NCI-H1105 (cell line): ENCODE results near the gene FKBP1A.
A peak's percentile ranks its signal among the peaks of the same experiment; 100 is the strongest.

ENCODE experiments used
- DNase-seq: peaks from one replicate; lab custom pipeline; 2025; lab: John Stamatoyannopoulos, UW

Gene FKBP1A

GRCh38 chr20:1392693-1393506, at the start of gene FKBP1A:
FKBP1A (minus strand) TSS chr20:1393054; CDS start chr20:1392998, 56 bp downstream.
- DNase-seq: peak; percentile 82

GRCh38 chr20:1442304-1442703, 49.5 kb upstream of the FKBP1A start:
- DNase-seq: no peak

- DNase-seq: no peak
Measured at GRCh38 chr20:1441133-1441532, 48.3 kb upstream of the FKBP1A start.

- no peak for DNase-seq
Measured at GRCh38 chr20:1440024-1440423, 47.2 kb upstream of the FKBP1A start.

GRCh38 chr20:1438361-1438760, 45.5 kb upstream of the FKBP1A start:
- no peak for DNase-seq

GRCh38 chr20:1437235-1437904, 44.5 kb upstream of the FKBP1A start:
- peak; percentile 52 for DNase-seq

- no peak for DNase-seq
Measured at GRCh38 chr20:1436263-1436662, 43.4 kb upstream of the FKBP1A start.

GRCh38 chr20:1435337-1435699, 42.5 kb upstream of the FKBP1A start:
- DNase-seq: no peak

GRCh38 chr20:1434571-1435336, 41.9 kb upstream of the FKBP1A start:
- DNase-seq: no peak

- no peak for DNase-seq
Measured at GRCh38 chr20:1431158-1431557, 38.3 kb upstream of the FKBP1A start.

GRCh38 chr20:1430004-1430451, 37.2 kb upstream of the FKBP1A start:
- no peak for DNase-seq

GRCh38 chr20:1429143-1429728, 36.4 kb upstream of the FKBP1A start:
- no peak for DNase-seq

GRCh38 chr20:1427457-1428054, 34.7 kb upstream of the FKBP1A start:
- DNase-seq: no peak

- no peak for DNase-seq
Measured at GRCh38 chr20:1426231-1426849, 33.5 kb upstream of the FKBP1A start.

- no peak for DNase-seq
Measured at GRCh38 chr20:1424336-1424735, 31.5 kb upstream of the FKBP1A start.

GRCh38 chr20:1423625-1424106, 30.8 kb upstream of the FKBP1A start:
- no peak for DNase-seq

GRCh38 chr20:1423206-1423605, 30.4 kb upstream of the FKBP1A start:
- no peak for DNase-seq

GRCh38 chr20:1422753-1423152, 29.9 kb upstream of the FKBP1A start:
- no peak for DNase-seq

GRCh38 chr20:1420066-1420465, 27.2 kb upstream of the FKBP1A start:
- DNase-seq: no peak

GRCh38 chr20:1418350-1418749, 25.5 kb upstream of the FKBP1A start:
- no peak for DNase-seq

- DNase-seq: no peak
Measured at GRCh38 chr20:1417790-1418189, 24.9 kb upstream of the FKBP1A start.
